HepG2 (cell line): ENCODE measurements around the gene MBLAC2. TPM values are rescaled to one million over a fixed set of nuclear protein-coding genes. Genes with fewer than 3 reads are reported as not detected.

Source experiments
- HNRNPH1 ChIP-seq: fragments of 200-400 bp; formaldehyde crosslinking; optimal IDR thresholded peaks from 2 replicates; pipeline ENCODE3; 2017; ENCODE audit warnings: mild to moderate bottlenecking, low read depth, low read length
- NCOA2 ChIP-seq: sonication (generic); formaldehyde crosslinking; IDR thresholded peaks from 2 replicates; pipeline ENCODE4 v1.8.0; 2022; ENCODE audit warnings: inconsistent platforms
- ONECUT2 ChIP-seq: sonication (generic); formaldehyde crosslinking; IDR thresholded peaks from 2 replicates; pipeline ENCODE4 v1.4.0; 2020; ENCODE audit warnings: missing genetic modification reagents
- SCMH1 ChIP-seq: sonication (generic); formaldehyde crosslinking; IDR thresholded peaks from 2 replicates; pipeline ENCODE4 v1.9.0; 2021; ENCODE audit warnings: missing genetic modification reagents, mild to moderate bottlenecking, borderline replicate concordance
- SMC3 ChIP-seq: IDR thresholded peaks from 2 replicates; pipeline ENCODE4 v1.6.1; 2011; ENCODE audit warnings: low read length, improper control_type of control experiment
- ZBTB42 ChIP-seq: sonication (generic); formaldehyde crosslinking; IDR thresholded peaks from 2 replicates; pipeline ENCODE4 v1.5.0; 2020; ENCODE audit warnings: mild to moderate bottlenecking, missing genetic modification reagents
- ZNF143 ChIP-seq: sonication (generic); formaldehyde crosslinking; IDR thresholded peaks from 2 replicates; pipeline ENCODE4 v1.4.0; 2020; ENCODE audit warnings: missing genetic modification reagents
- ZNF207 ChIP-seq: fragments of 450-650 bp; IDR thresholded peaks from 2 replicates; pipeline ENCODE4 v1.6.1; 2016; ENCODE audit warnings: antibody characterized with exemption, borderline replicate concordance
- ZNF235 ChIP-seq: sonication (generic); formaldehyde crosslinking; IDR thresholded peaks from 2 replicates; pipeline ENCODE4 v1.8.1; 2023; ENCODE audit warnings: mild to moderate bottlenecking, missing genetic modification reagents, borderline replicate concordance
- ZNF496 ChIP-seq: sonication (generic); formaldehyde crosslinking; IDR thresholded peaks from 2 replicates; pipeline ENCODE4 v1.8.1; 2023; ENCODE audit warnings: mild to moderate bottlenecking, moderate library complexity, missing genetic modification reagents; ENCODE audit not compliant: insufficient replicate concordance
- ZNF563 ChIP-seq: sonication (generic); formaldehyde crosslinking; IDR thresholded peaks from 2 replicates; pipeline ENCODE4 v1.8.0; 2022; ENCODE audit warnings: mild to moderate bottlenecking, moderate library complexity, missing genetic modification reagents
- ZNF720 ChIP-seq: sonication (generic); formaldehyde crosslinking; IDR thresholded peaks from 2 replicates; pipeline ENCODE4 v1.4.0; 2020; ENCODE audit warnings: missing genetic modification reagents
- ZSCAN20 ChIP-seq: sonication (generic); formaldehyde crosslinking; IDR thresholded peaks from 2 replicates; pipeline ENCODE4 v1.4.0; 2020; ENCODE audit warnings: missing genetic modification reagents, mild to moderate bottlenecking, borderline replicate concordance
- ZSCAN22 ChIP-seq: sonication (generic); formaldehyde crosslinking; IDR thresholded peaks from 2 replicates; pipeline ENCODE4 v1.4.0; 2020; ENCODE audit warnings: mild to moderate bottlenecking, missing genetic modification reagents
- polyA plus RNA-seq, 8 experiments: library from polyadenylated mRNA; depleted of rRNA in 3 of 8; stranded (reverse) in 7 of 8; unstranded in 1 of 8; fragments of >200 nt; fragmentation: Illumina TruSeq in 4 of 8; extraction: Trizol in 4 of 8; gene quantifications; 2 replicates each; pipeline versions ENCODE4 v1.2.1 to v1.2.3, GENCODE V29; 2011 to 2016; ENCODE audit warnings: low read depth in 4 of 8, missing spikeins in 1 of 8, mixed read lengths in 1 of 8; ENCODE audit not compliant: insufficient read depth in 1 of 8
- total RNA-seq, 5 experiments: library from RNA; depleted of rRNA; stranded (reverse); fragments of >200 nt; fragmentation: Illumina TruSeq; extraction: Trizol; gene quantifications; 2 replicates each; pipeline ENCODE4 v1.2.3, GENCODE V29; 2016; ENCODE audit warnings: low read depth in 1 of 5
- TF ChIP-seq, protein P1 (sequence below): sonication (generic); formaldehyde crosslinking; conservative IDR thresholded peaks from 2 replicates; pipeline ENCODE4 v1.4.0; 2020; ENCODE audit warnings: missing genetic modification reagents
- TF ChIP-seq, protein P2 (sequence below): sonication (generic); formaldehyde crosslinking; IDR thresholded peaks from 2 replicates; pipeline ENCODE4 v1.9.0; 2021; ENCODE audit warnings: mild to moderate bottlenecking, missing genetic modification reagents
- TF ChIP-seq, protein P3 (sequence below): IDR thresholded peaks from 2 replicates; pipeline ENCODE4 v1.6.1; 2016; ENCODE audit warnings: low read depth, control low read depth
- TF ChIP-seq, protein P4 (sequence below): sonication (generic); formaldehyde crosslinking; IDR thresholded peaks from 2 replicates; pipeline ENCODE4 v1.4.0; 2020; ENCODE audit warnings: missing genetic modification reagents; ENCODE audit errors: not compliant biosample characterization
- TF ChIP-seq, protein P5 (sequence below): IDR thresholded peaks from 2 replicates; pipeline ENCODE4 v1.6.1; 2012; ENCODE audit warnings: inconsistent platforms

The MBLAC2 gene
- total and polyA plus RNA-seq, 2 of the 13 experiments (the other 11 are each of a cell fraction or from before 2014, with no cell fraction given), result 2.9 to 4.1 TPM

DNA sequence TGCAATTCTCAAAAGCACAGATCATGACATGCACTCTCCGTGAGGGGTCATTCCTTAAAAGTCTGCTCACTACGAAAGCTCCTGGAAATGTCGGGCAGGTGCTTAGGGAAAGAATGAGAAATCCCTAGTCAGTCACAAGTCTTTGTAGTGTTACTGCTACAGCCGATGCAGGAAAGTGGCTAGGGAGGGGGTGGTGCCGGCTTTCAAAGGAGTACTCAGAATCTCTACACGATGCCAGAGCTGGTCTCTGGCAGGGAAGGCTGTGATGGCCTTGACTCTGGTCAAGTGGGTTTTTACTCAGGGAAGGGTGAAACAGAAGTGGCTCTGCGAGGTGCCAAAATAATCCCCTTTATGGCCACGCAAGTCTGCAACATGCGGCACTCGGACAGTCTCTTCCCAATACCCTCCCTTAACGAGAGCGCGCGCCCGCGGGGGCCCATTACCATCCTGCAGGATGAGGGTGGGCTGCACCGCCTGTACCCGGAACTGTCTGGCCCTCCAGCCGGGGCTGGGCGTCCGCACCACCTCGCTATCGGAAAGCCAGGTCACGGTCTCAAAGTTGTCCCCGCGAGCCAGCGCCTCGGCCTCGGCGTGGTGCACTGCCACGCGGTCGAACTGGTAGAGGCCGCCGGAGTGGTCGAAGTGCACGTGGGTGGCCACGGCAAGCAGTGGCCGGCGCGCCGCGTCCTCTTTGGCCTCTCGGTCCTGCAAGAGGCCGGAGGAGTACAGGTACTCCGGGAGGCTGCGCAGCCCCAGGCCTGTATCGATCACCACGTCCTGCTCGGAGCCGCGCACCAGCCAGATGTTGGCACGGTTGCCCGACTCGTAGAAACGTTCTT, 956 bp downstream of the MBLAC2 start (continued):
- TF ChIP-seq ZNF496 (no peak), ZNF563 (peak; percentile 50; the same call in 1 of the 2 replicates), NCOA2 (CRISPR knock-in tag) (no peak), ZNF720 (CRISPR knock-in tag) (no peak), HNRNPH1 (no peak), SMC3 (no peak), ZNF235 (no peak), ZBTB42 (no peak), ZNF143 (CRISPR knock-in tag) (no peak; the same call in 1 of the 2 replicates), ZSCAN20 (CRISPR knock-in tag) (no peak), ZSCAN22 (CRISPR knock-in tag) (no peak), SCMH1 (CRISPR knock-in tag) (no peak), ZNF207 (no peak), ONECUT2 (CRISPR knock-in tag) (peak; percentile 76)
- TF ChIP-seq, protein P1, sequence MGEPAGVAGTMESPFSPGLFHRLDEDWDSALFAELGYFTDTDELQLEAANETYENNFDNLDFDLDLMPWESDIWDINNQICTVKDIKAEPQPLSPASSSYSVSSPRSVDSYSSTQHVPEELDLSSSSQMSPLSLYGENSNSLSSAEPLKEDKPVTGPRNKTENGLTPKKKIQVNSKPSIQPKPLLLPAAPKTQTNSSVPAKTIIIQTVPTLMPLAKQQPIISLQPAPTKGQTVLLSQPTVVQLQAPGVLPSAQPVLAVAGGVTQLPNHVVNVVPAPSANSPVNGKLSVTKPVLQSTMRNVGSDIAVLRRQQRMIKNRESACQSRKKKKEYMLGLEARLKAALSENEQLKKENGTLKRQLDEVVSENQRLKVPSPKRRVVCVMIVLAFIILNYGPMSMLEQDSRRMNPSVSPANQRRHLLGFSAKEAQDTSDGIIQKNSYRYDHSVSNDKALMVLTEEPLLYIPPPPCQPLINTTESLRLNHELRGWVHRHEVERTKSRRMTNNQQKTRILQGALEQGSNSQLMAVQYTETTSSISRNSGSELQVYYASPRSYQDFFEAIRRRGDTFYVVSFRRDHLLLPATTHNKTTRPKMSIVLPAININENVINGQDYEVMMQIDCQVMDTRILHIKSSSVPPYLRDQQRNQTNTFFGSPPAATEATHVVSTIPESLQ (CRISPR knock-in tag), result no peak
- TF ChIP-seq, protein P2, sequence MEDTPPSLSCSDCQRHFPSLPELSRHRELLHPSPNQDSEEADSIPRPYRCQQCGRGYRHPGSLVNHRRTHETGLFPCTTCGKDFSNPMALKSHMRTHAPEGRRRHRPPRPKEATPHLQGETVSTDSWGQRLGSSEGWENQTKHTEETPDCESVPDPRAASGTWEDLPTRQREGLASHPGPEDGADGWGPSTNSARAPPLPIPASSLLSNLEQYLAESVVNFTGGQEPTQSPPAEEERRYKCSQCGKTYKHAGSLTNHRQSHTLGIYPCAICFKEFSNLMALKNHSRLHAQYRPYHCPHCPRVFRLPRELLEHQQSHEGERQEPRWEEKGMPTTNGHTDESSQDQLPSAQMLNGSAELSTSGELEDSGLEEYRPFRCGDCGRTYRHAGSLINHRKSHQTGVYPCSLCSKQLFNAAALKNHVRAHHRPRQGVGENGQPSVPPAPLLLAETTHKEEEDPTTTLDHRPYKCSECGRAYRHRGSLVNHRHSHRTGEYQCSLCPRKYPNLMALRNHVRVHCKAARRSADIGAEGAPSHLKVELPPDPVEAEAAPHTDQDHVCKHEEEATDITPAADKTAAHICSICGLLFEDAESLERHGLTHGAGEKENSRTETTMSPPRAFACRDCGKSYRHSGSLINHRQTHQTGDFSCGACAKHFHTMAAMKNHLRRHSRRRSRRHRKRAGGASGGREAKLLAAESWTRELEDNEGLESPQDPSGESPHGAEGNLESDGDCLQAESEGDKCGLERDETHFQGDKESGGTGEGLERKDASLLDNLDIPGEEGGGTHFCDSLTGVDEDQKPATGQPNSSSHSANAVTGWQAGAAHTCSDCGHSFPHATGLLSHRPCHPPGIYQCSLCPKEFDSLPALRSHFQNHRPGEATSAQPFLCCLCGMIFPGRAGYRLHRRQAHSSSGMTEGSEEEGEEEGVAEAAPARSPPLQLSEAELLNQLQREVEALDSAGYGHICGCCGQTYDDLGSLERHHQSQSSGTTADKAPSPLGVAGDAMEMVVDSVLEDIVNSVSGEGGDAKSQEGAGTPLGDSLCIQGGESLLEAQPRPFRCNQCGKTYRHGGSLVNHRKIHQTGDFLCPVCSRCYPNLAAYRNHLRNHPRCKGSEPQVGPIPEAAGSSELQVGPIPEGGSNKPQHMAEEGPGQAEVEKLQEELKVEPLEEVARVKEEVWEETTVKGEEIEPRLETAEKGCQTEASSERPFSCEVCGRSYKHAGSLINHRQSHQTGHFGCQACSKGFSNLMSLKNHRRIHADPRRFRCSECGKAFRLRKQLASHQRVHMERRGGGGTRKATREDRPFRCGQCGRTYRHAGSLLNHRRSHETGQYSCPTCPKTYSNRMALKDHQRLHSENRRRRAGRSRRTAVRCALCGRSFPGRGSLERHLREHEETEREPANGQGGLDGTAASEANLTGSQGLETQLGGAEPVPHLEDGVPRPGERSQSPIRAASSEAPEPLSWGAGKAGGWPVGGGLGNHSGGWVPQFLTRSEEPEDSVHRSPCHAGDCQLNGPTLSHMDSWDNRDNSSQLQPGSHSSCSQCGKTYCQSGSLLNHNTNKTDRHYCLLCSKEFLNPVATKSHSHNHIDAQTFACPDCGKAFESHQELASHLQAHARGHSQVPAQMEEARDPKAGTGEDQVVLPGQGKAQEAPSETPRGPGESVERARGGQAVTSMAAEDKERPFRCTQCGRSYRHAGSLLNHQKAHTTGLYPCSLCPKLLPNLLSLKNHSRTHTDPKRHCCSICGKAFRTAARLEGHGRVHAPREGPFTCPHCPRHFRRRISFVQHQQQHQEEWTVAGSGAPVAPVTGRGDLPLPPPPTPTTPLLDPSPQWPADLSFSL (CRISPR knock-in tag), result no peak
- TF ChIP-seq, protein P3, sequence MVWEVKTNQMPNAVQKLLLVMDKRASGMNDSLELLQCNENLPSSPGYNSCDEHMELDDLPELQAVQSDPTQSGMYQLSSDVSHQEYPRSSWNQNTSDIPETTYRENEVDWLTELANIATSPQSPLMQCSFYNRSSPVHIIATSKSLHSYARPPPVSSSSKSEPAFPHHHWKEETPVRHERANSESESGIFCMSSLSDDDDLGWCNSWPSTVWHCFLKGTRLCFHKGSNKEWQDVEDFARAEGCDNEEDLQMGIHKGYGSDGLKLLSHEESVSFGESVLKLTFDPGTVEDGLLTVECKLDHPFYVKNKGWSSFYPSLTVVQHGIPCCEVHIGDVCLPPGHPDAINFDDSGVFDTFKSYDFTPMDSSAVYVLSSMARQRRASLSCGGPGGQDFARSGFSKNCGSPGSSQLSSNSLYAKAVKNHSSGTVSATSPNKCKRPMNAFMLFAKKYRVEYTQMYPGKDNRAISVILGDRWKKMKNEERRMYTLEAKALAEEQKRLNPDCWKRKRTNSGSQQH (CRISPR knock-in tag), result 0 out of 2 replicates have a peak, but pooled peaks have one; percentile 8
- TF ChIP-seq, protein P4, sequence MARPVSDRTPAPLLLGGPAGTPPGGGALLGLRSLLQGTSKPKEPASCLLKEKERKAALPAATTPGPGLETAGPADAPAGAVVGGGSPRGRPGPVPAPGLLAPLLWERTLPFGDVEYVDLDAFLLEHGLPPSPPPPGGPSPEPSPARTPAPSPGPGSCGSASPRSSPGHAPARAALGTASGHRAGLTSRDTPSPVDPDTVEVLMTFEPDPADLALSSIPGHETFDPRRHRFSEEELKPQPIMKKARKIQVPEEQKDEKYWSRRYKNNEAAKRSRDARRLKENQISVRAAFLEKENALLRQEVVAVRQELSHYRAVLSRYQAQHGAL (CRISPR knock-in tag), result no peak
- TF ChIP-seq, protein P5, sequence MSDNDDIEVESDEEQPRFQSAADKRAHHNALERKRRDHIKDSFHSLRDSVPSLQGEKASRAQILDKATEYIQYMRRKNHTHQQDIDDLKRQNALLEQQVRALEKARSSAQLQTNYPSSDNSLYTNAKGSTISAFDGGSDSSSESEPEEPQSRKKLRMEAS, result peak; percentile 97
